OCI-LY3 (cell line): Measurements from ENCODE around the gene HPCAL1.

Experiments
- H2AFZ ChIP-seq: fragments of 200-600, 300-600 bp; shearing (Covaris generic); 2 replicates; pipeline ENCODE4 v1.6.0; 2014; ENCODE audit warnings: antibody characterized with exemption, low read depth, low read length
- H3K27ac ChIP-seq: fragments of 200-600, 300-600 bp; sonication (generic); 2 replicates; pipeline ENCODE4 v1.5.1; 2014; ENCODE audit warnings: mild to moderate bottlenecking, low read length, moderate library complexity, mixed read lengths
- H3K27me3 ChIP-seq: fragments of 200-600, 300-600 bp; sonication (generic); 2 replicates; pipeline ENCODE4 v1.6.1; 2014; ENCODE audit warnings: low read depth, low read length, mixed read lengths
- H3K36me3 ChIP-seq: fragments of 200-600, 300-600 bp; sonication (generic); replicated peaks from 2 replicates; pipeline ENCODE3; 2014; ENCODE audit warnings: low read depth, low read length, mixed read lengths
- H3K4me1 ChIP-seq: fragments of 300-600, 200-600 bp; sonication (generic); 2 replicates; pipeline ENCODE4 v1.6.1; 2014; ENCODE audit warnings: low read length, mixed read lengths
- H3K4me2 ChIP-seq: fragments of 200-600, 300-600 bp; sonication (generic); 2 replicates; pipeline ENCODE4 v1.6.1; 2014; ENCODE audit warnings: low read length, mixed read lengths
- H3K4me3 ChIP-seq: fragments of 300-600, 200-600 bp; sonication (generic); 2 replicates; pipeline ENCODE4 v1.5.1; 2014; ENCODE audit warnings: antibody characterized with exemption, mild to moderate bottlenecking, low read length, moderate library complexity
- H3K79me2 ChIP-seq: fragments of 300-600, 200-600 bp; shearing (Covaris generic); 2 replicates; pipeline ENCODE4 v1.6.1; 2014; ENCODE audit warnings: mild to moderate bottlenecking, low read length, mixed read lengths
- H3K9ac ChIP-seq: fragments of 300-600, 200-600 bp; shearing (Covaris generic); 2 replicates; pipeline ENCODE4 v1.6.0; 2014; ENCODE audit warnings: mild to moderate bottlenecking, low read length, moderate library complexity
- H3K9me3 ChIP-seq: fragments of 200-600, 300-600 bp; shearing (Covaris generic); 2 replicates; pipeline ENCODE4 v1.6.1; 2014; ENCODE audit warnings: low read length, mixed read lengths; ENCODE audit not compliant: insufficient read depth
- H4K20me1 ChIP-seq: fragments of 200-600, 300-600 bp; sonication (generic); 2 replicates; pipeline ENCODE4 v1.6.1; 2016; ENCODE audit warnings: low read length, mixed read lengths; ENCODE audit not compliant: insufficient read depth
- CTCF ChIP-seq: fragments of 200-600, 300-600 bp; sonication (generic); IDR thresholded peaks from 2 replicates; pipeline ENCODE4 v1.5.1; 2014; ENCODE audit warnings: antibody characterized with exemption, low read length, low read depth
- EZH2phosphoT487 ChIP-seq: fragments of 200-600 bp; shearing (Covaris generic); IDR thresholded peaks from 2 replicates; pipeline ENCODE4 v1.6.1; 2018; ENCODE audit warnings: antibody characterized with exemption, mixed run types, low read depth

HPCAL1 gene

DNA sequence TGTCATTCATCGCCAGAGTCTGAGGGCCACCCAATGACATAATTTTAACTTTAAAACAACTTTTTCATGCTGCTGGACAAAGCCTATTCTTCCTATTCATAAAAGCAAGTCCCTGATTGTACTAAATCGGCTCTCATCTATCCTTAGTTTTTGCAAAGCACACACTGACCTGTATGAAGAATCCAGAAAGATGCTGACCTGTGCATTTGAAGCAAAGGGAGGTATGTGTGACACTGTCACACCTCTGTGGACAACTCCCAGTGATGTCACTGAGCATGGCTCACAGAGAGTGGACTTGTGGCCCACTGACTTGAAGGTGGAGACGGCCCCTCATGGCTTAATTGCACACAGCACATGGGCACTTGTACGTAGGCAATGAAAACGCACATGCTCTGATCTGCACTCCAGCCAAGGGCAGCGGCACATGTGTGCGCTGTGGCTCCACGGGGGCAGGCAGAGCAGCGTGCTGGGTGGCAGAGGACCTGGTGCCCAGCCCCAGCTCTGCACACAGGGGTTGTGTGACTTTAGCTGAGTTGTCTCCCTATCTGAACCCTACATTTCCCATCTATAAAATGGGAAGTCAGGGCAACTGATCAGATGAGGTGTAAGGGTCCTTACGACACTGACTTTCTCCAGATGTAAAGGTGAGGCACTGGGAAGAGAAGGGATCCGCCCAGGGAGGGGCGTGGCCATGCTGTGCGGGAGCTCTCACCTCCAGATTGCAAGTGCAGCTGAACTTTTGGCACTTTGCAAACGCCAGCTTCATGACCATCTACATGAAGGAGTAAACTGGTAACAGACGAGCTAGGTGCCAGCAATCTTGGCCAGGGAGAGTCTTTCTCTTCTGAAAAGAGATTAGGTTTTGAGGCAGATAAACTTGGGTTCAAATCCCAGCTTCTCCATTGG lies 159.7 kb downstream of the HPCAL1 start:
- no peaks in the 10 kb centered on the region for H3K79me2 ChIP-seq
- H3K4me3 ChIP-seq: no peak overlapping the region
- no peaks in the 10 kb centered on the region for H3K4me1 ChIP-seq
- H3K9ac ChIP-seq: no peak overlapping the region
- no peaks in the 10 kb centered on the region for H3K36me3 ChIP-seq
- H2AFZ ChIP-seq: no peak overlapping the region
- H3K27me3 ChIP-seq: peaks cover 4% of the 10 kb centered on the region; the same call in 1 of the 2 replicates
- TF ChIP-seq CTCF: no peak
- TF ChIP-seq EZH2phosphoT487: no peak
- H3K4me2 ChIP-seq: no peak overlapping the region
- H3K9me3 ChIP-seq: no peaks in the 10 kb centered on the region
- H4K20me1 ChIP-seq: no peaks in the 10 kb centered on the region
- no peak overlapping the region for H3K27ac ChIP-seq

DNA sequence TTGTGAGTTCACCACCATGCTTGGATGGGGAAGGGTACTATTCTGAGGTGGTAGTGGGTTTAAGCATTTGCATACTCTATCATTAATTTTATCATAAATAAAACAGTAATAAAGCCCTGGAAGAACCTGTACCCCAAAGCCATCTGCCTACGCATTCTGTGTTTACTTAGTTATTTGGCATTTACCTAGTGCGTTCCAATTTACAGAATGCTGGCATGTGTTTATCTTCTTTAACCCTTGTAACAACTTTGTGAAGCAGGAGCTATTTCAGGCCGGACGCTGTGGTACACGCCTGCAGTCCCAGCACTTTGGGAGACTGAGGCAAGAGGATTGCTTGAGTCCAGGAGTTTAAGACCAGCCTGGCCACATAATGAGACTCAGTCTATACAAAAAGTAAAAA lies 163.2 kb downstream of the HPCAL1 start:
- Histone ChIP-seq H3K4me3 (no peak overlapping the region), H3K9me3 (no peaks in the 10 kb centered on the region), H4K20me1 (no peaks in the 10 kb centered on the region), H3K9ac (no peak overlapping the region), H3K36me3 (no peaks in the 10 kb centered on the region), H3K4me2 (no peak overlapping the region), H3K27ac (no peak overlapping the region), H3K79me2 (no peaks in the 10 kb centered on the region), H2AFZ (no peak overlapping the region), H3K27me3 (peaks cover 4% of the 10 kb centered on the region; the same call in 1 of the 2 replicates), H3K4me1 (peaks cover 1% of the 10 kb centered on the region; the same call in 1 of the 2 replicates)
- TF ChIP-seq EZH2phosphoT487: no peak

GRCh38 chr2:10466801-10467200 lies 164.1 kb downstream of the HPCAL1 start:
- no peak overlapping the region for H3K4me2 ChIP-seq
- no peak overlapping the region for H3K27ac ChIP-seq
- no peak for TF ChIP-seq EZH2phosphoT487
- no peak for TF ChIP-seq CTCF
- H2AFZ ChIP-seq: no peak overlapping the region
- no peak overlapping the region for H3K4me3 ChIP-seq
- H3K4me1 ChIP-seq: peaks cover 8% of the 10 kb centered on the region; the same call in 1 of the 2 replicates
- H4K20me1 ChIP-seq: no peaks in the 10 kb centered on the region
- peaks cover 4% of the 10 kb centered on the region; the same call in 1 of the 2 replicates for H3K27me3 ChIP-seq
- H3K9ac ChIP-seq: no peak overlapping the region
- no peaks in the 10 kb centered on the region for H3K79me2 ChIP-seq
- H3K36me3 ChIP-seq: no peaks in the 10 kb centered on the region
- H3K9me3 ChIP-seq: no peaks in the 10 kb centered on the region

DNA sequence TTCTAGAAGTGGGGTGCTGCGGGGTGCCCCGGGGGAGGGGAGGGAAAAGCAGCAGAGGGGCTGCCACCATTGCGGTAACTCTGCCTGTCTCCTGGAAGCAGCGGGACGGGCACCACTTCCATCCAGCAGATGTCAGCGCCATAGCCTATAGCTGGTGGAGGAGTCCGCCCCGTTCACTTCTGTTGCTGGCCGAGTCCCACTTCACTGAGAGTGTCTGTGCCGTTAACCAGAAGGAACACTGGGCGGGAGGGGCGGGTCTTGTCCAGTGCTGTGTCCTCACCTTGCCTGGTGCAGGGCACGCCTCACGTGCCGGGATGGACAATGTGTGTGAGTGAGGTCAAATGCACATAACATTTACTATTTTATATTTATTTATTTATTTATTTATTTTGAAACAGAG lies 164.7 kb downstream of the HPCAL1 start:
- no peaks in the 10 kb centered on the region for H3K79me2 ChIP-seq
- no peak overlapping the region for H3K4me3 ChIP-seq
- H3K27me3 ChIP-seq: peaks cover 4% of the 10 kb centered on the region; the same call in 1 of the 2 replicates
- no peaks in the 10 kb centered on the region for H4K20me1 ChIP-seq
- H3K4me1 ChIP-seq: peaks cover 8% of the 10 kb centered on the region; the same call in 1 of the 2 replicates
- no peak overlapping the region for H3K27ac ChIP-seq
- H3K9ac ChIP-seq: no peak overlapping the region
- H2AFZ ChIP-seq: no peak overlapping the region
- H3K36me3 ChIP-seq: no peaks in the 10 kb centered on the region
- no peak overlapping the region for H3K4me2 ChIP-seq
- no peak for TF ChIP-seq EZH2phosphoT487
- no peak for TF ChIP-seq CTCF
- H3K9me3 ChIP-seq: no peaks in the 10 kb centered on the region
